A204.1 (cell line): ENCODE results near the gene SLC25A39.
"Not testable (repeated sequence)": the region's sequence is repeated elsewhere in the genome, so short reads cannot be mapped to it uniquely, and the experiment has no call there.

Experiments used
- FAIRE-seq: peaks from 2 replicates; lab custom pipeline; 2012; peaks lifted over from hg19 to GRCh38; lab: Jason Lieb, UNC

The SLC25A39 gene

GRCh38 chr17:44324571-44325275 lies at the start of gene SLC25A39:
TSS of gene SLC25A39 (minus strand) at chr17:44324823. CDS start at chr17:44323562, 1,261 bp downstream.
- no peak for FAIRE-seq

GRCh38 chr17:44372036-44372435 lies 47.4 kb upstream of the SLC25A39 start:
- no peak for FAIRE-seq

- FAIRE-seq: not testable (repeated sequence)
Observed at GRCh38 chr17:44369414-44370023, 44.9 kb upstream of the SLC25A39 start.

- FAIRE-seq: not testable (repeated sequence)
Observed at GRCh38 chr17:44368391-44369243, 44.0 kb upstream of the SLC25A39 start.

- no peak for FAIRE-seq
Observed at GRCh38 chr17:44367231-44367979, 42.8 kb upstream of the SLC25A39 start.

GRCh38 chr17:44365051-44365450 lies 40.4 kb upstream of the SLC25A39 start:
- not testable (repeated sequence) for FAIRE-seq

- no peak for FAIRE-seq
Observed at GRCh38 chr17:44363613-44364159, 39.1 kb upstream of the SLC25A39 start, which contains the start of gene FAM171A2. TSS of gene FAM171A2 (minus strand) at chr17:44363853. CDS start at chr17:44363714, 139 bp downstream.

GRCh38 chr17:44362949-44363612 lies 38.5 kb upstream of the SLC25A39 start:
- no peak for FAIRE-seq

- no peak for FAIRE-seq
Observed at GRCh38 chr17:44362459-44362948, 37.9 kb upstream of the SLC25A39 start.

GRCh38 chr17:44361292-44362260 lies 37.0 kb upstream of the SLC25A39 start:
- no peak for FAIRE-seq

- no peak for FAIRE-seq
Observed at GRCh38 chr17:44360826-44361225, 36.2 kb upstream of the SLC25A39 start.

- FAIRE-seq: no peak
Observed at GRCh38 chr17:44360144-44360533, 35.5 kb upstream of the SLC25A39 start.

- no peak for FAIRE-seq
Observed at GRCh38 chr17:44359458-44360143, 35.0 kb upstream of the SLC25A39 start.

GRCh38 chr17:44359006-44359405 lies 34.4 kb upstream of the SLC25A39 start:
- no peak for FAIRE-seq

GRCh38 chr17:44358066-44358465 lies 33.4 kb upstream of the SLC25A39 start:
- FAIRE-seq: no peak

- no peak for FAIRE-seq
Observed at GRCh38 chr17:44356241-44356640, 31.6 kb upstream of the SLC25A39 start.

- FAIRE-seq: no peak
Observed at GRCh38 chr17:44355642-44356099, 31.0 kb upstream of the SLC25A39 start.

GRCh38 chr17:44354582-44355561 lies 30.2 kb upstream of the SLC25A39 start:
- FAIRE-seq: no peak
